Panc1 (cell line): Measurements from ENCODE around the gene PROZ. TPM values are rescaled to one million over a fixed set of nuclear protein-coding genes. Genes with fewer than 3 reads are reported as not detected.

Experiments
- ATAC-seq: fragments of 200-7000 bp; cut with Tn5 transposase; 2 replicates; pipeline ENCODE4 v1.9.1; 2020; ENCODE audit warnings: mild to moderate bottlenecking, moderate library complexity
- BruUV-seq: library from RNA; stranded (reverse); fragments of 400-500 nt; replicated peaks from 2 replicates; lab custom pipeline; 2021; lab: Mats Ljungman, UMichigan
- CTCF ChIA-PET: fragments of 300-600 bp; sonication (Branson Sonifier 250); formaldehyde crosslinking; loops from one replicate; lab custom pipeline; 2022; ENCODE audit warnings: antibody characterized with exemption; lab: Charles Lee
- POLR2A ChIA-PET: fragments of 300-600 bp; sonication (Branson Sonifier 250); formaldehyde crosslinking; loops from one replicate; lab custom pipeline; 2022; ENCODE audit warnings: antibody characterized with exemption; lab: Charles Lee
- DNase-seq: peaks from one replicate; pipeline ENCODE4 v3.0.0-alpha.2; 2010; ENCODE audit warnings: low read depth, low spot score
- H3K27ac ChIP-seq: 2 replicates; pipeline ENCODE4 v1.5.1; 2011; ENCODE audit warnings: mild to moderate bottlenecking, low read length, inconsistent platforms
- H3K27me3 ChIP-seq: fragments of 200-500 bp; sonication (Bioruptor generic); 2 replicates; pipeline ENCODE4 v1.6.0; 2014; ENCODE audit warnings: low read length, inconsistent platforms; ENCODE audit not compliant: control insufficient read depth, insufficient read depth
- H3K36me3 ChIP-seq: fragments of 200-500 bp; sonication (Bioruptor generic); 2 replicates; pipeline ENCODE4 v1.5.1; 2014; ENCODE audit warnings: inconsistent platforms, mild to moderate bottlenecking, low read length, moderate library complexity; ENCODE audit not compliant: control insufficient read depth, insufficient read depth
- H3K4me1 ChIP-seq: 2 replicates; pipeline ENCODE4 v1.5.1; 2011; ENCODE audit warnings: inconsistent platforms, mild to moderate bottlenecking, low read length, moderate library complexity; ENCODE audit not compliant: control insufficient read depth, insufficient read depth
- H3K4me3 ChIP-seq, 2 experiments: 2 replicates each; pipeline ENCODE4 v1.5.1; 2011 to 2012; ENCODE audit warnings: low read depth in 2 of 2, low read length in 2 of 2, mild to moderate bottlenecking in 2 of 2, inconsistent platforms in 1 of 2, moderate library complexity in 1 of 2
- H3K9me3 ChIP-seq: fragments of 200-500 bp; sonication (Bioruptor generic); 2 replicates; pipeline ENCODE4 v1.5.1; 2014; ENCODE audit warnings: low read depth, mild to moderate bottlenecking, inconsistent platforms, low read length, moderate library complexity; ENCODE audit not compliant: control insufficient read depth, insufficient read depth
- CTCF ChIP-seq: fragments of 450-650 bp; IDR thresholded peaks from 2 replicates; pipeline ENCODE4 v1.5.1; 2017; ENCODE audit warnings: mild to moderate bottlenecking
- POLR2AphosphoS5 ChIP-seq: IDR thresholded peaks from 2 replicates; pipeline ENCODE4 v1.6.1; 2012; ENCODE audit warnings: mild to moderate bottlenecking, low read depth, low read length, moderate library complexity
- REST ChIP-seq, 2 experiments: IDR thresholded peaks; 2 replicates each; pipeline ENCODE4 v1.6.1; 2011 to 2012; ENCODE audit warnings: low read depth in 2 of 2, control low read depth in 1 of 2, low read length in 1 of 2, mild to moderate bottlenecking in 1 of 2, moderate library complexity in 1 of 2; ENCODE audit not compliant: insufficient read depth in 1 of 2
- SIN3A ChIP-seq: IDR thresholded peaks from 2 replicates; pipeline ENCODE4 v1.6.1; 2012; ENCODE audit warnings: low read depth, mild to moderate bottlenecking, low read length, moderate library complexity, borderline replicate concordance; ENCODE audit not compliant: insufficient read depth
- TCF7L2 ChIP-seq: IDR thresholded peaks from 2 replicates; pipeline ENCODE4 v1.6.1; 2011; ENCODE audit warnings: mild to moderate bottlenecking, low read depth, low read length, inconsistent platforms
- in situ Hi-C: cut with HindIII; loops from 2 replicates; pipeline ENCODE4 v1.10.0; 2016; ENCODE audit warnings: low sequenced_read_pairs, low pct_unique_long_range_greater_than_20kb
- intact Hi-C: fragments of 100-400 bp; cut with micrococcal nuclease; formaldehyde crosslinking; loops from one replicate; pipeline ENCODE4 v1.10.0; 2022; ENCODE audit not compliant: unreplicated experiment
- total RNA-seq: library from RNA; stranded (reverse); gene quantifications from one replicate; pipeline ENCODE4 v1.2.1, GENCODE V29; 2021; ENCODE audit not compliant: unreplicated experiment

The PROZ gene
- total RNA-seq, 1 experiment from 2014 or later, result not detected

GRCh38 chr13:113192279-113192678 is 33.8 kb downstream of the PROZ start:
- ATAC-seq (no peak), DNase-seq (no peak)
- TF ChIP-seq POLR2AphosphoS5, result no peak
- TF ChIP-seq REST (IDR thresholded peaks at IDR 0.05; ENCODE audit: insufficient read depth in 1 of 2, low read depth in 2 of 2, low read length in 1 of 2), result no peak
- TF ChIP-seq TCF7L2, result no peak
- TF ChIP-seq CTCF, result no peak
- no peak for TF ChIP-seq SIN3A
- Histone ChIP-seq H3K27ac (no peak overlapping the region), H3K27me3 (no peaks in the 10 kb centered on the region), H3K4me3 (no peak overlapping the region), H3K36me3 (no peaks in the 10 kb centered on the region; the same call in 1 of the 2 replicates), H3K4me1 (peaks cover 8% of the 10 kb centered on the region), H3K9me3 (no peaks in the 10 kb centered on the region)
- no TSS peak for BruUV-seq
- intact Hi-C loops (no loop called here), in situ Hi-C loops (no loop called here)
- ChIA-PET POLR2A (no interaction called here), CTCF (no interaction called here)

- no peak overlapping the region for H3K27ac ChIP-seq
- in situ Hi-C loops, result no loop called here
- H3K36me3 ChIP-seq, result peaks cover 3% of the 10 kb centered on the region; the same call in 1 of the 2 replicates
These were observed 34.5 kb downstream of the PROZ start for GRCh38 chr13:113192902-113193301.

More at GRCh38 chr13:113192902-113193301, 34.5 kb downstream of the PROZ start:
- ChIA-PET CTCF (no interaction called here), POLR2A (no interaction called here)
- DNase-seq, result no peak
- H3K27me3 ChIP-seq, result no peaks in the 10 kb centered on the region
- peaks cover 2% of the 10 kb centered on the region for H3K4me1 ChIP-seq
- intact Hi-C loops, result no loop called here
- H3K4me3 ChIP-seq, result no peak overlapping the region
- H3K9me3 ChIP-seq, result no peaks in the 10 kb centered on the region
- no TSS peak for BruUV-seq
- TF ChIP-seq TCF7L2 (no peak), REST (IDR thresholded peaks at IDR 0.05; ENCODE audit: insufficient read depth in 1 of 2, low read depth in 2 of 2, low read length in 1 of 2) (no peak), CTCF (no peak), POLR2AphosphoS5 (no peak), SIN3A (no peak)
- ATAC-seq, result no peak
